Measurements from ENCODE around the gene CDH13.

GRCh38 chr16:82598771-82599170 lies 28.0 kb upstream of the CDH13 start:
- TF ChIP-seq CTCF (IDR thresholded peaks at IDR 0.05) (no peak), POLR2A (IDR thresholded peaks at IDR 0.05) (no peak)

Measured in Peyer's patch (tissue), 4 donors.